Trophoblast cell (in vitro differentiated cells and primary cell): ENCODE results near the gene CABS1.

Source experiments
- DNase-seq, 2 donors: peaks; one replicate each; pipeline ENCODE4 v3.0.0-alpha.2; 2016
- H2AFZ ChIP-seq: 2 replicates; pipeline ENCODE4 v1.6.1; 2013; ENCODE audit warnings: low read length, moderate library complexity, mild to moderate bottlenecking; ENCODE audit not compliant: insufficient read depth, poor library complexity
- H2AK5ac ChIP-seq: 2 replicates; pipeline ENCODE4 v1.6.1; 2013; ENCODE audit warnings: mild to moderate bottlenecking, low read length
- H2BK120ac ChIP-seq: 2 replicates; pipeline ENCODE4 v1.6.1; 2013; ENCODE audit warnings: low read length, mild to moderate bottlenecking, moderate library complexity; ENCODE audit not compliant: insufficient read depth, poor library complexity
- H2BK12ac ChIP-seq: 2 replicates; pipeline ENCODE4 v1.6.1; 2013; ENCODE audit warnings: mild to moderate bottlenecking, low read length, moderate library complexity
- H2BK5ac ChIP-seq: 2 replicates; pipeline ENCODE4 v1.6.1; 2013; ENCODE audit warnings: low read length, low read depth, moderate library complexity, mild to moderate bottlenecking; ENCODE audit not compliant: poor library complexity
- H3K14ac ChIP-seq: 2 replicates; pipeline ENCODE4 v1.6.1; 2013; ENCODE audit warnings: mild to moderate bottlenecking, low read length
- H3K18ac ChIP-seq: 2 replicates; pipeline ENCODE4 v1.6.1; 2013; ENCODE audit warnings: mild to moderate bottlenecking, low read length
- H3K23ac ChIP-seq: 2 replicates; pipeline ENCODE4 v1.6.1; 2013; ENCODE audit warnings: low read length
- H3K27ac ChIP-seq: 2 replicates; pipeline ENCODE4 v1.5.1; 2013; ENCODE audit warnings: low read depth, mild to moderate bottlenecking, inconsistent platforms, low read length, moderate library complexity
- H3K27me3 ChIP-seq: 2 replicates; pipeline ENCODE4 v1.6.1; 2013; ENCODE audit warnings: inconsistent platforms, mild to moderate bottlenecking, low read length, moderate library complexity; ENCODE audit not compliant: insufficient read depth
- H3K36me3 ChIP-seq, 2 experiments: 1 replicate in 1 of 2; 2 replicates in 1 of 2; pipeline ENCODE4 v1.6.1; 2013; ENCODE audit warnings: low read length in 2 of 2, mild to moderate bottlenecking in 2 of 2, moderate library complexity in 1 of 2; ENCODE audit not compliant: insufficient read depth in 2 of 2, control insufficient read depth in 1 of 2
- H3K4ac ChIP-seq: 2 replicates; pipeline ENCODE4 v1.6.1; 2013; ENCODE audit warnings: low read depth, mild to moderate bottlenecking, low read length, moderate library complexity
- H3K4me1 ChIP-seq, 2 experiments: 1 replicate in 1 of 2; 2 replicates in 1 of 2; pipeline ENCODE4 v1.6.1; 2013; ENCODE audit warnings: low read length in 2 of 2, mild to moderate bottlenecking in 2 of 2, moderate library complexity in 1 of 2; ENCODE audit not compliant: insufficient read depth in 2 of 2, control insufficient read depth in 1 of 2
- H3K4me2 ChIP-seq: 2 replicates; pipeline ENCODE4 v1.6.1; 2013; ENCODE audit warnings: inconsistent platforms, mild to moderate bottlenecking, low read length, moderate library complexity
- H3K4me3 ChIP-seq: 2 replicates; pipeline ENCODE4 v1.5.1; 2013; ENCODE audit warnings: mild to moderate bottlenecking, low read depth, low read length, inconsistent platforms
- H3K79me1 ChIP-seq: one replicate; pipeline ENCODE4 v1.6.1; 2013; ENCODE audit warnings: low read length
- H3K79me2 ChIP-seq: 2 replicates; pipeline ENCODE4 v1.6.1; 2013; ENCODE audit warnings: low read length, mild to moderate bottlenecking; ENCODE audit not compliant: control insufficient read depth, insufficient read depth, poor library complexity
- H3K9ac ChIP-seq: 2 replicates; pipeline ENCODE4 v1.6.1; 2013; ENCODE audit warnings: mild to moderate bottlenecking, low read length
- H3K9me3 ChIP-seq: 2 replicates; pipeline ENCODE4 v1.6.1; 2013; ENCODE audit warnings: low read depth, mild to moderate bottlenecking, control low read depth, inconsistent platforms, low read length; ENCODE audit not compliant: insufficient read depth
- H4K12ac ChIP-seq: 2 replicates; pipeline ENCODE4 v1.6.1; 2013; ENCODE audit warnings: low read depth, mild to moderate bottlenecking, low read length, moderate library complexity
- H4K8ac ChIP-seq: 2 replicates; pipeline ENCODE4 v1.6.1; 2013; ENCODE audit warnings: low read depth, mild to moderate bottlenecking, low read length, moderate library complexity
- H4K91ac ChIP-seq: one replicate; pipeline ENCODE4 v1.6.1; 2013; ENCODE audit warnings: low read depth, mild to moderate bottlenecking, low read length, moderate library complexity
- WGBS: extraction: QIAGEN DNeasy Blood & Tissue Kit; methylation state at CpG from one replicate; pipeline ENCODE4 v1.1.7; 2013; ENCODE audit warnings: missing lambda C conversion rate; ENCODE audit not compliant: insufficient read length, insufficient coverage; ENCODE audit errors: extremely low coverage; 5-methylcytosine and 5-hydroxymethylcytosine counted together

CABS1 gene

GRCh38 chr4:70371987-70372386 lies 37.2 kb downstream of the CABS1 start:
- Histone ChIP-seq H3K79me2 (no peaks in the 10 kb centered on the region), H2BK12ac (no peak overlapping the region), H4K91ac (no peak overlapping the region), H3K4me2 (no peak overlapping the region), H3K27me3 (no peaks in the 10 kb centered on the region), H3K4me1 (no peaks in the 10 kb centered on the region), H3K18ac (no peak overlapping the region), H2AK5ac (no peak overlapping the region), H3K23ac (no peak overlapping the region), H3K4me3 (no peak overlapping the region), H3K27ac (no peak overlapping the region), H3K79me1 (no peaks in the 10 kb centered on the region), H3K9me3 (no peaks in the 10 kb centered on the region), H2AFZ (no peak overlapping the region), H2BK5ac (no peak overlapping the region), H3K9ac (no peak overlapping the region), H4K12ac (no peak overlapping the region), H2BK120ac (no peak overlapping the region), H3K14ac (no peak overlapping the region), H3K4ac (no peak overlapping the region), H3K36me3 (no peaks in the 10 kb centered on the region), H4K8ac (no peak overlapping the region)
- no peak for DNase-seq
- no CpG with 5 or more reads among the region's 4 CpGs for WGBS

GRCh38 chr4:70372760-70373159 lies 38.0 kb downstream of the CABS1 start:
- Histone ChIP-seq H3K9me3 (no peaks in the 10 kb centered on the region), H3K4me1 (no peaks in the 10 kb centered on the region), H2BK120ac (no peak overlapping the region), H3K36me3 (no peaks in the 10 kb centered on the region), H3K27me3 (no peaks in the 10 kb centered on the region), H3K79me2 (no peaks in the 10 kb centered on the region), H3K4ac (no peak overlapping the region), H3K27ac (no peak overlapping the region), H2AFZ (no peak overlapping the region), H2BK12ac (no peak overlapping the region), H3K18ac (no peak overlapping the region), H3K23ac (no peak overlapping the region), H3K14ac (no peak overlapping the region), H3K79me1 (no peaks in the 10 kb centered on the region), H3K4me2 (no peak overlapping the region), H4K91ac (no peak overlapping the region), H4K12ac (no peak overlapping the region), H4K8ac (no peak overlapping the region), H2AK5ac (no peak overlapping the region), H3K9ac (no peak overlapping the region), H2BK5ac (no peak overlapping the region), H3K4me3 (no peak overlapping the region)
- no CpG with 5 or more reads among the region's 3 CpGs for WGBS
- no peak for DNase-seq

GRCh38 chr4:70380578-70380977 lies 45.8 kb downstream of the CABS1 start:
- no CpG with 5 or more reads among the region's 3 CpGs for WGBS

GRCh38 chr4:70382691-70383181 lies 48.0 kb downstream of the CABS1 start, which contains the start of gene SMR3B:
TSS of gene SMR3B (plus strand) at chr4:70383131. CDS start at chr4:70384511, 1,380 bp downstream.
- H3K27me3 ChIP-seq, result no peaks in the 10 kb centered on the region
- H4K8ac ChIP-seq, result no peak within 1 kb of the TSS
- no peak within 1 kb of the TSS for H3K14ac ChIP-seq
- H3K36me3 ChIP-seq, result no peaks in the 10 kb centered on the region
- no peak within 1 kb of the TSS for H2BK12ac ChIP-seq
- no peaks in the 10 kb centered on the region for H3K9me3 ChIP-seq
- no peaks in the 10 kb centered on the region for H3K79me1 ChIP-seq
- H2BK5ac ChIP-seq, result no peak within 1 kb of the TSS
- H2AFZ ChIP-seq, result no peak within 1 kb of the TSS
- H4K91ac ChIP-seq, result no peak within 1 kb of the TSS
- H3K27ac ChIP-seq, result no peak within 1 kb of the TSS
- no peaks in the 10 kb centered on the region for H3K4me1 ChIP-seq
- WGBS, result no CpG with 5 or more reads among the region's 5 CpGs
- H3K23ac ChIP-seq, result no peak within 1 kb of the TSS
- DNase-seq, result no peak
- H3K9ac ChIP-seq, result no peak within 1 kb of the TSS
- no peak within 1 kb of the TSS for H3K18ac ChIP-seq
- H3K4ac ChIP-seq, result no peak within 1 kb of the TSS
- no peak within 1 kb of the TSS for H3K4me2 ChIP-seq
- no peaks in the 10 kb centered on the region for H3K79me2 ChIP-seq
- H2AK5ac ChIP-seq, result no peak within 1 kb of the TSS
- H3K4me3 ChIP-seq, result no peak within 1 kb of the TSS
- no peak within 1 kb of the TSS for H2BK120ac ChIP-seq
- no peak within 1 kb of the TSS for H4K12ac ChIP-seq

More at GRCh38 chr4:70380578-70380977, 45.8 kb downstream of the CABS1 start:
- no peak for DNase-seq
- Histone ChIP-seq H3K79me1 (no peaks in the 10 kb centered on the region), H3K4me2 (no peak overlapping the region), H4K8ac (no peak overlapping the region), H2BK120ac (no peak overlapping the region), H3K4me1 (no peaks in the 10 kb centered on the region), H3K27ac (no peak overlapping the region), H4K91ac (no peak overlapping the region), H3K36me3 (no peaks in the 10 kb centered on the region), H4K12ac (no peak overlapping the region), H3K18ac (no peak overlapping the region), H3K79me2 (no peaks in the 10 kb centered on the region), H3K14ac (no peak overlapping the region), H3K27me3 (no peaks in the 10 kb centered on the region), H2AFZ (no peak overlapping the region), H3K4ac (no peak overlapping the region), H3K9ac (no peak overlapping the region), H2BK5ac (no peak overlapping the region), H2BK12ac (no peak overlapping the region), H3K4me3 (no peak overlapping the region), H3K9me3 (no peaks in the 10 kb centered on the region), H2AK5ac (no peak overlapping the region), H3K23ac (no peak overlapping the region)
